IMR-90 (cell line): ENCODE data around the gene SHROOM1. TPM values are rescaled to one million over a fixed set of nuclear protein-coding genes. Genes with fewer than 3 reads are reported as not detected.

Source experiments
- ATAC-seq: fragments of 200-7000 bp; cut with Tn5 transposase; 2 replicates; pipeline ENCODE4 v1.9.1; 2020; ENCODE audit warnings: low read depth, mild to moderate bottlenecking, moderate library complexity
- BruUV-seq: library from RNA; stranded (reverse); fragments of 400-500 nt; replicated peaks from 2 replicates; lab custom pipeline; 2021; lab: Mats Ljungman, UMichigan
- CTCF ChIA-PET: fragments of 300-600 bp; formaldehyde crosslinking; extraction: SDS; loops from one replicate; lab custom pipeline; 2021; ENCODE audit warnings: antibody characterized with exemption; lab: Yijun Ruan, JAX
- POLR2A ChIA-PET: fragments of 300-600 bp; sonication (Branson Sonifier 250); formaldehyde crosslinking; loops from one replicate; lab custom pipeline; 2022; ENCODE audit warnings: antibody characterized with exemption; ENCODE audit not compliant: unreplicated experiment; lab: Charles Lee
- DNase-seq: peaks from one replicate; pipeline ENCODE4 v3.0.0; 2013
- H2AFZ ChIP-seq: replicated peaks from 2 replicates; pipeline ENCODE3; 2013; ENCODE audit warnings: low read length, mild to moderate bottlenecking; ENCODE audit not compliant: poor library complexity
- H2AK5ac ChIP-seq: 2 replicates; pipeline ENCODE4 v1.6.1; 2013; ENCODE audit warnings: low read depth, low read length, inconsistent platforms
- H2AK9ac ChIP-seq: replicated peaks from 2 replicates; pipeline ENCODE3; 2013; ENCODE audit warnings: mild to moderate bottlenecking, low read depth, low read length, moderate library complexity; ENCODE audit not compliant: poor library complexity
- H2BK120ac ChIP-seq: 2 replicates; pipeline ENCODE4 v1.6.1; 2013; ENCODE audit warnings: low read depth, low read length, inconsistent platforms
- H2BK15ac ChIP-seq: 3 replicates; pipeline ENCODE4 v1.6.1; 2013; ENCODE audit warnings: low read depth, low read length, inconsistent platforms
- H2BK20ac ChIP-seq: 2 replicates; pipeline ENCODE4 v1.6.1; 2013; ENCODE audit warnings: low read depth, mild to moderate bottlenecking, inconsistent platforms, low read length, moderate library complexity
- H2BK5ac ChIP-seq: 2 replicates; pipeline ENCODE4 v1.6.1; 2013; ENCODE audit warnings: mild to moderate bottlenecking, low read depth, low read length, inconsistent platforms; ENCODE audit not compliant: poor library complexity, severe bottlenecking
- H3K14ac ChIP-seq: replicated peaks from 2 replicates; pipeline ENCODE4 v1.6.1; 2013; ENCODE audit warnings: low read depth, low read length, inconsistent platforms
- H3K18ac ChIP-seq: 2 replicates; pipeline ENCODE4 v1.6.1; 2013; ENCODE audit warnings: low read depth, low read length, control low read depth
- H3K23ac ChIP-seq: 2 replicates; pipeline ENCODE4 v1.6.1; 2013; ENCODE audit warnings: low read depth, low read length, inconsistent platforms
- H3K27ac ChIP-seq: 2 replicates; pipeline ENCODE4 v1.5.1; 2013; ENCODE audit warnings: mild to moderate bottlenecking, control low read depth, low read length; ENCODE audit not compliant: insufficient read depth
- H3K27me3 ChIP-seq: 2 replicates; pipeline ENCODE4 v1.6.1; 2013; ENCODE audit warnings: low read length; ENCODE audit not compliant: control insufficient read depth, insufficient read depth
- H3K36me3 ChIP-seq: 2 replicates; pipeline ENCODE4 v1.6.1; 2013; ENCODE audit warnings: low read length, mixed read lengths; ENCODE audit not compliant: control insufficient read depth, insufficient read depth
- H3K4ac ChIP-seq: 2 replicates; pipeline ENCODE4 v1.6.1; 2013; ENCODE audit warnings: low read depth, low read length, inconsistent platforms
- H3K4me1 ChIP-seq: 2 replicates; pipeline ENCODE4 v1.6.1; 2013; ENCODE audit warnings: low read length, mixed read lengths; ENCODE audit not compliant: control insufficient read depth, insufficient read depth
- H3K4me2 ChIP-seq: 2 replicates; pipeline ENCODE4 v1.6.1; 2013; ENCODE audit warnings: low read depth, mild to moderate bottlenecking, control low read depth, low read length, moderate library complexity
- H3K4me3 ChIP-seq: 2 replicates; pipeline ENCODE4 v1.5.1; 2013; ENCODE audit warnings: low read depth, mild to moderate bottlenecking, control low read depth, low read length, moderate library complexity; ENCODE audit not compliant: insufficient read depth
- H3K56ac ChIP-seq: 2 replicates; pipeline ENCODE4 v1.6.1; 2013; ENCODE audit warnings: low read length, inconsistent platforms; ENCODE audit not compliant: insufficient read depth; ENCODE audit errors: extremely low read depth
- H3K79me1 ChIP-seq, 2 experiments: 2 replicates each; pipeline ENCODE4 v1.6.1; 2013; ENCODE audit warnings: low read length in 2 of 2, inconsistent platforms in 1 of 2, low read depth in 1 of 2
- H3K9ac ChIP-seq: 2 replicates; pipeline ENCODE4 v1.6.1; 2013; ENCODE audit warnings: low read depth, low read length, control low read depth
- H3K9me1 ChIP-seq: 2 replicates; pipeline ENCODE4 v1.6.1; 2013; ENCODE audit warnings: low read length, inconsistent platforms; ENCODE audit not compliant: insufficient read depth
- H3K9me3 ChIP-seq: 2 replicates; pipeline ENCODE4 v1.6.1; 2013; ENCODE audit warnings: low read length; ENCODE audit not compliant: control insufficient read depth, insufficient read depth
- H4K20me1 ChIP-seq: 2 replicates; pipeline ENCODE4 v1.6.1; 2013; ENCODE audit warnings: low read length, inconsistent platforms; ENCODE audit not compliant: insufficient read depth
- H4K5ac ChIP-seq: 2 replicates; pipeline ENCODE4 v1.6.1; 2013; ENCODE audit warnings: mild to moderate bottlenecking, low read depth, low read length, control low read depth
- H4K8ac ChIP-seq, 2 experiments: 2 replicates each; pipeline ENCODE4 v1.6.1; 2013; ENCODE audit warnings: low read depth in 2 of 2, low read length in 2 of 2, control low read depth in 1 of 2, inconsistent platforms in 1 of 2
- H4K91ac ChIP-seq: 2 replicates; pipeline ENCODE4 v1.6.1; 2013; ENCODE audit warnings: low read depth, low read length, inconsistent platforms; ENCODE audit not compliant: insufficient read depth
- CEBPB ChIP-seq: IDR thresholded peaks from 2 replicates; pipeline ENCODE4 v1.6.1; 2012; ENCODE audit warnings: low read depth, low read length, improper control_type of control experiment
- CHD1 ChIP-seq: IDR thresholded peaks from 2 replicates; pipeline ENCODE4 v1.6.1; 2012; ENCODE audit warnings: low read depth, low read length, improper control_type of control experiment
- CTCF ChIP-seq: conservative IDR thresholded peaks from 2 replicates; pipeline ENCODE4 v1.5.1; 2012; ENCODE audit warnings: mild to moderate bottlenecking, low read depth, low read length, improper control_type of control experiment
- ELK1 ChIP-seq: fragments of 150-350 bp; IDR thresholded peaks from 2 replicates; pipeline ENCODE4 v1.6.1; 2016; ENCODE audit warnings: low read depth, mild to moderate bottlenecking, low read length, moderate library complexity, borderline replicate concordance
- FOS ChIP-seq: fragments of 150-350 bp; IDR thresholded peaks from 2 replicates; pipeline ENCODE4 v1.6.1; 2016; ENCODE audit warnings: low read depth, low read length
- MAFK ChIP-seq: IDR thresholded peaks from 2 replicates; pipeline ENCODE4 v1.6.1; 2012; ENCODE audit warnings: low read depth, low read length, improper control_type of control experiment
- MAZ ChIP-seq: IDR thresholded peaks from 2 replicates; pipeline ENCODE4 v1.6.1; 2012; ENCODE audit warnings: low read depth, mild to moderate bottlenecking, low read length, improper control_type of control experiment, moderate library complexity, borderline replicate concordance
- MXI1 ChIP-seq: IDR thresholded peaks from 2 replicates; pipeline ENCODE4 v1.6.1; 2012; ENCODE audit warnings: low read depth, mild to moderate bottlenecking, low read length, moderate library complexity, borderline replicate concordance
- NFE2L2 ChIP-seq: fragments of 150-350 bp; IDR thresholded peaks from 2 replicates; pipeline ENCODE4 v1.6.1; 2016; ENCODE audit warnings: low read depth, mild to moderate bottlenecking, low read length
- POLR2A ChIP-seq: IDR thresholded peaks from 2 replicates; pipeline ENCODE4 v1.6.1; 2012; ENCODE audit warnings: mild to moderate bottlenecking, low read depth, low read length
- RAD21 ChIP-seq: IDR thresholded peaks from 2 replicates; pipeline ENCODE4 v1.6.1; 2012; ENCODE audit warnings: low read length, improper control_type of control experiment
- RCOR1 ChIP-seq: IDR thresholded peaks from 2 replicates; pipeline ENCODE4 v1.6.1; 2012; ENCODE audit warnings: mild to moderate bottlenecking, low read length, improper control_type of control experiment; ENCODE audit not compliant: insufficient replicate concordance
- RFX5 ChIP-seq: IDR thresholded peaks from 2 replicates; pipeline ENCODE4 v1.8.0; 2012; ENCODE audit warnings: low read depth, mild to moderate bottlenecking, low read length, moderate library complexity
- SMC3 ChIP-seq: fragments of 150-350 bp; IDR thresholded peaks from 2 replicates; pipeline ENCODE4 v1.6.1; 2016; ENCODE audit warnings: low read depth, mild to moderate bottlenecking, antibody characterized with exemption, low read length, moderate library complexity
- WGBS, 2 experiments: methylation state at CpG; one replicate each; pipeline versions ENCODE4 v1.1.5 to v1.1.7; 2013; ENCODE audit warnings: missing lambda C conversion rate in 2 of 2; ENCODE audit not compliant: insufficient read length in 1 of 2; ENCODE audit errors: extremely low coverage in 2 of 2; 5-methylcytosine and 5-hydroxymethylcytosine counted together
- dilution Hi-C: fragments of 300-500 bp; cut with HindIII; formaldehyde crosslinking; loops from one replicate; pipeline ENCODE4 v1.14.3; 2018; ENCODE audit warnings: low sequenced_read_pairs; ENCODE audit not compliant: unreplicated experiment
- in situ Hi-C: fragments of 300-500 bp; cut with MboI; formaldehyde crosslinking; loops from 3 replicates; pipeline ENCODE4 v1.14.3; 2019; ENCODE audit warnings: low sequenced_read_pairs, inconsistent platforms, mixed read lengths
- intact Hi-C: fragments of 100-400 bp; cut with micrococcal nuclease; formaldehyde crosslinking; loops from 2 replicates; pipeline ENCODE4 v1.10.0; 2022
- polyA plus RNA-seq, 3 experiments: library from polyadenylated mRNA; depleted of rRNA; stranded (reverse); fragments of >200 nt; gene quantifications; 2 replicates each; pipeline ENCODE4 v1.2.3, GENCODE V29; 2012; ENCODE audit warnings: low replicate concordance in 1 of 3
- total RNA-seq: library from RNA; depleted of rRNA; stranded (reverse); fragments of >200 nt; gene quantifications from 2 replicates; pipeline ENCODE4 v1.2.3, GENCODE V29; 2012
- TF ChIP-seq, protein P1 (sequence below): fragments of 150-350 bp; IDR thresholded peaks from 2 replicates; pipeline ENCODE4 v1.6.1; 2017; ENCODE audit warnings: mild to moderate bottlenecking, antibody characterized with exemption, low read length, low read depth

SHROOM1 gene
- total and polyA plus RNA-seq, 2 of the 4 experiments (the other 2 are of a cell fraction): 1.4 to 6.3 TPM

GRCh38 chr5:132876020-132876759 lies 45.7 kb upstream of the SHROOM1 start:
- CTCF ChIA-PET: interaction anchor here (0.7 to 1.6 kb wide), 2 partner anchors 56 to 123 kb away, joined by 3 read pairs; no protein-coding TSS in a partner anchor
- ATAC-seq: peak; percentile 48
- TSS peak; percentile 31 for BruUV-seq
- TF ChIP-seq NFE2L2 (no peak), CEBPB (no peak), CTCF (no peak), MXI1 (no peak), RCOR1 (no peak), SMC3 (no peak), RFX5 (no peak), CHD1 (no peak), MAZ (no peak), POLR2A (no peak), ELK1 (no peak), FOS (no peak), MAFK (no peak), RAD21 (no peak)
- TF ChIP-seq, protein P1, sequence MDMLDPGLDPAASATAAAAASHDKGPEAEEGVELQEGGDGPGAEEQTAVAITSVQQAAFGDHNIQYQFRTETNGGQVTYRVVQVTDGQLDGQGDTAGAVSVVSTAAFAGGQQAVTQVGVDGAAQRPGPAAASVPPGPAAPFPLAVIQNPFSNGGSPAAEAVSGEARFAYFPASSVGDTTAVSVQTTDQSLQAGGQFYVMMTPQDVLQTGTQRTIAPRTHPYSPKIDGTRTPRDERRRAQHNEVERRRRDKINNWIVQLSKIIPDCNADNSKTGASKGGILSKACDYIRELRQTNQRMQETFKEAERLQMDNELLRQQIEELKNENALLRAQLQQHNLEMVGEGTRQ: no peak

More at GRCh38 chr5:132876020-132876759, 45.7 kb upstream of the SHROOM1 start:
- Histone ChIP-seq H3K9me1 (peaks cover 20% of the 10 kb centered on the region; the same call in 1 of the 2 replicates), H3K27me3 (no peaks in the 10 kb centered on the region), H3K9me3 (no peaks in the 10 kb centered on the region), H3K14ac (no peak overlapping the region), H3K36me3 (peaks cover 28% of the 10 kb centered on the region), H3K9ac (no peak overlapping the region), H3K27ac (no peak overlapping the region), H4K20me1 (peaks cover 14% of the 10 kb centered on the region), H4K8ac (no peak overlapping the region), H3K4me3 (no peak overlapping the region), H3K4me2 (no peak overlapping the region), H3K56ac (no peak overlapping the region), H3K18ac (no peak overlapping the region), H2BK15ac (no peak overlapping the region), H2AK9ac (no peak overlapping the region), H3K23ac (no peak overlapping the region), H2BK20ac (no peak overlapping the region), H3K4me1 (peaks cover 3% of the 10 kb centered on the region; the same call in 1 of the 2 replicates), H4K5ac (no peak overlapping the region), H2AFZ (no peak overlapping the region), H3K79me1 (peaks cover 4 to 54% of the 10 kb centered on the region in 2 experiments), H3K4ac (no peak overlapping the region), H2BK120ac (no peak overlapping the region), H2AK5ac (no peak overlapping the region), H4K91ac (no peak overlapping the region), H2BK5ac (no peak overlapping the region)
- 100% methylated on average over 1 of the region's 1 CpG; no CpG with 5 or more reads in 1 of the 2 experiments for WGBS, 2 experiments
- in situ Hi-C loops (no loop called here), dilution Hi-C loops (no loop called here), intact Hi-C loops (no loop called here)
- POLR2A ChIA-PET: no interaction called here
- DNase-seq: peak; percentile 69
